H4 (cell line): ENCODE results near the gene C11orf71. TPM values are rescaled to one million over a fixed set of nuclear protein-coding genes. Genes with fewer than 3 reads are reported as not detected.

Experiments used
- DNase-seq: peaks from one replicate; pipeline ENCODE4 v3.0.0-alpha.2; 2015; ENCODE audit warnings: low spot score
- total RNA-seq: library from RNA; depleted of rRNA; stranded (reverse); fragments of >200 nt; shearing (Covaris generic); gene quantifications from 2 replicates; pipeline ENCODE4 v1.2.3, GENCODE V29; 2014; rRNA removed

Gene C11orf71
- total RNA-seq, 1 experiment from 2014 or later, result 7.9 TPM

DNA sequence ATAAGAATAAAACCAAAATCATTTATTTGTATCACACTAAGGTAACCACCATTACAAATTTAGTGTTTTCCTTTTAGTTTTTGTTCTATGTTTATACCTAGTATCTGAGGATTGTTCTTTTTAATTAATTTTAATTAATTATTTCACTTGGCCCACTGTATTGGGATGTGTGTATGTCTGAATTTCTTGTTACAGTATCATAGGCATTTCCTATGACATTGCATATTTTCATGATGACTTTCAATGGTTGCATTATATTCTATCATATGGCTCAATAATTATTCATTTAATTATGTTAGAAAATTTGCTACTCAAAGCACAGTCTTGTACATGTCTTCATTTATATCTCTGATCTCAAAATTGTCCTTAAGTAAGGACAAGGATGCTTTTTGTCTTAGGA lies 41.0 kb downstream of the C11orf71 start:
- no peak for DNase-seq

DNA sequence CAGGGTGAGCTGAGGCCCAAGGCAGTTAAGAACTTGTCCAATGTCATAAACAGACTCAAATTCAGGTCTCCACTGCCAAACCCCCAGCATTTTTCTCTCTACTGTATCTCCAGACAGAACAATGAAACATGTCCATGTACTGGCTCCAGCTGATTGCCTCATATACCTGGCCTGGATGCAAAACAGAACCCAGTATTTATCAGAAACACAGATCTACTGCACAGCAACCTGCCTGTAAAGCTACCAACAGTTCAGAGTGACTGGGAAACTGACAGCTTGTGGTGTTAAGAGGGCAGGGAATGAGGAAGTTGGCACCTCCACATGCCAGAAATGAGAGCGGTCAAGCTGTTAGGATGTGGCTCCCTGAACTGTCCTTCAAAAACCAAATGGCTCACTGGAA lies 41.6 kb downstream of the C11orf71 start:
- no peak for DNase-seq

DNA sequence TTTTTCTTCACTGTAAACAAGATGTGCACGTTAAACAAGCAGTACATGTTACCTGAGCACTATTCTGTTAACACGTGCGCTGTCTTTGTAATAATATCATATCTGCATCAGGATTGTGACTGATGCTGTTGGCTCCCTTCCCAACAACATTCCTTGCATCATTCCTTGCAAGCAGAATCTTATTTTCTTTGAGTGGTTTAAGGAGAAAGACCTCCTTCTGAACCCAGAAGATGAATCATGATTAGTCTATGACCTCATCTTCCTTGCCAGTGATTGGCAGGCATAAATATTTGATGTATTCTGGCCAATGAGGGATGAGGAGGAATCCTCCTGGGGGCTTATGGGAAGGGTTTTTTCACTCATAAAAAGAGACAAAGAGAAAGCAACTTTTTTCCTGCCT lies 46.2 kb downstream of the C11orf71 start:
- DNase-seq, result peak; percentile 66

GRCh38 chr11:114353443-114353842 lies 46.9 kb downstream of the C11orf71 start:
- DNase-seq, result no peak

DNA sequence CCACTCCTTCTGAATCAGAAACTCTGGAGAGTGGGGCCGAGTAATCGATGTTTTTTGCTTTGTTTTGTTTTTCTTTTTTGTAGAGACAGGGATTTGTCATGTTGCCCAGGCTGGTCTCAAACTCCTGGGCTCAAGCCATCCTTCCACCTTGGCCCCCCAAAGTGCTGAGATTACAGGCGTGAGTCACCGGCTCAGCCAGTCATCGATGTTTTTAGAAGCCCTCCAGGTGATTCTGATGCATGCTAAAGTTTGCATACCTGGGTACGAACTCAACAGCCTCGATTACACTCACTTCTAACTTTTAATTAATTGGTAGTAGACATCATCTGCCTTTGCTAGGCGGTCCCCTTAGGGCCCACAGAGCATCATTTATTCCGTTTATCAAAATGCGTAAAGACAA lies 50.3 kb downstream of the C11orf71 start:
- DNase-seq, result no peak

Other genes starting within 250 kb of the C11orf71 start
- 895 and 907 TPM in 2 replicates for gene NNMT, start 104.1 kb downstream of the C11orf71 start, total RNA-seq
- gene RBM7, start 155 bp upstream of the C11orf71 start, total RNA-seq, result 55.1 and 59.9 TPM in 2 replicates
- gene REXO2, start 39.0 kb upstream of the C11orf71 start, total RNA-seq, result 166 and 175 TPM in 2 replicates
- gene NXPE1, start 159.4 kb upstream of the C11orf71 start, total RNA-seq, result not detected in 2 replicates
- gene NXPE4, start 195.3 kb upstream of the C11orf71 start, total RNA-seq, result not detected in 2 replicates